ENCODE measurements around the gene COL28A1.

- TF ChIP-seq ZNF121 (tag by site-specific recombination; IDR thresholded peaks at IDR 0.05), result no peak
- TF ChIP-seq HOXD13 (CRISPR knock-in tag; IDR thresholded peaks at IDR 0.05; ENCODE audit: borderline replicate concordance), result no peak
Observed at GRCh38 chr7:7570584-7570983, 34.9 kb upstream of the COL28A1 start.
